Parathyroid adenoma (tissue), 2 donors: ENCODE measurements around the gene SLC9A3.

Source experiments
- H2AFZ ChIP-seq: fragments of 300-600 bp; sonication (generic); one replicate; pipeline ENCODE4 v1.7.0; 2017; ENCODE audit warnings: antibody characterized with exemption, mild to moderate bottlenecking
- H3K27ac ChIP-seq: fragments of 300-600 bp; sonication (generic); one replicate; pipeline ENCODE4 v1.7.0; 2017
- H3K27me3 ChIP-seq: fragments of 300-600 bp; sonication (generic); one replicate; pipeline ENCODE4 v1.7.0; 2017; ENCODE audit warnings: low read length; ENCODE audit not compliant: control insufficient read depth, insufficient read depth
- H3K36me3 ChIP-seq: fragments of 300-600 bp; sonication (generic); one replicate; pipeline ENCODE4 v1.7.0; 2017; ENCODE audit warnings: low read length; ENCODE audit not compliant: control insufficient read depth, insufficient read depth
- H3K4me1 ChIP-seq: fragments of 300-600 bp; sonication (generic); one replicate; pipeline ENCODE4 v1.7.0; 2017; ENCODE audit warnings: control low read depth
- H3K4me2 ChIP-seq: fragments of 300-600 bp; sonication (generic); one replicate; pipeline ENCODE4 v1.7.0; 2017; ENCODE audit warnings: low read length
- H3K4me3 ChIP-seq: fragments of 300-600 bp; sonication (generic); one replicate; pipeline ENCODE4 v1.7.0; 2017; ENCODE audit warnings: low read depth, low read length
- H3K79me2 ChIP-seq: fragments of 300-600 bp; sonication (generic); one replicate; pipeline ENCODE4 v1.7.0; 2017; ENCODE audit warnings: control low read depth
- H3K9ac ChIP-seq: fragments of 300-600 bp; sonication (generic); one replicate; pipeline ENCODE4 v1.7.0; 2017; ENCODE audit warnings: mild to moderate bottlenecking
- H3K9me3 ChIP-seq: fragments of 300-600 bp; sonication (generic); one replicate; pipeline ENCODE4 v1.7.0; 2017; ENCODE audit warnings: low read length; ENCODE audit not compliant: control insufficient read depth
- TF ChIP-seq, protein P1 (sequence below): fragments of 300-600 bp; sonication (generic); IDR thresholded peaks from one replicate; pipeline ENCODE4 v1.7.0; 2017; ENCODE audit warnings: antibody characterized with exemption, mild to moderate bottlenecking
- donor health status: primary hyperparathyroidism.

Gene SLC9A3

DNA sequence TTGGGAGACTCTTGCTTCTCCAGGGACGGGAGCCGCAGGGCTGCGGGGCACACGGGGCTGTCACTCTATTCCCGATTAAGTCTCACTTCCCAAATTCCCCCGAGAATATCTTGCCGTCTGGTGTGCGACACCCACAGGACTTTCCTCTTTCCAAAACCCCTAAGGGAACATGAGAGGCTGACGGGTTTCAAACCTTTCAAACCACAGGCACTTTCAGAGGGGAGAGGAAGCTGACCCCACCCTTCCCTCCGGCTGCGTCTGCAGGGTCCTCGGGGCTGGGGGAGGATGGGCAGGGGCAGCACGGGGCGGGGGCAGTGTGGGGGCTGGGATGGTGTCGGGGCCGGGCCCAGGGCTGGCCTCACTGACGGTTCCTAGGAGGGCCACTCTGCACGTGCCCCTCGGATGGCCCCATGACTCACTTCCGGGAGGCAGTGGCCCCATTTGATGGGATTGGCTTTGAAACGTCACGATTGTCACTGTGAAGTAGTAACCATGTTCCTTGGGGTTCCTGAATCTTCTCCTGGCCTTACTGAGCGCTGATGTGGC lies 38.2 kb downstream of the SLC9A3 start:
- Histone ChIP-seq H3K9ac (no peak overlapping the region), H3K4me3 (no peak overlapping the region)

DNA sequence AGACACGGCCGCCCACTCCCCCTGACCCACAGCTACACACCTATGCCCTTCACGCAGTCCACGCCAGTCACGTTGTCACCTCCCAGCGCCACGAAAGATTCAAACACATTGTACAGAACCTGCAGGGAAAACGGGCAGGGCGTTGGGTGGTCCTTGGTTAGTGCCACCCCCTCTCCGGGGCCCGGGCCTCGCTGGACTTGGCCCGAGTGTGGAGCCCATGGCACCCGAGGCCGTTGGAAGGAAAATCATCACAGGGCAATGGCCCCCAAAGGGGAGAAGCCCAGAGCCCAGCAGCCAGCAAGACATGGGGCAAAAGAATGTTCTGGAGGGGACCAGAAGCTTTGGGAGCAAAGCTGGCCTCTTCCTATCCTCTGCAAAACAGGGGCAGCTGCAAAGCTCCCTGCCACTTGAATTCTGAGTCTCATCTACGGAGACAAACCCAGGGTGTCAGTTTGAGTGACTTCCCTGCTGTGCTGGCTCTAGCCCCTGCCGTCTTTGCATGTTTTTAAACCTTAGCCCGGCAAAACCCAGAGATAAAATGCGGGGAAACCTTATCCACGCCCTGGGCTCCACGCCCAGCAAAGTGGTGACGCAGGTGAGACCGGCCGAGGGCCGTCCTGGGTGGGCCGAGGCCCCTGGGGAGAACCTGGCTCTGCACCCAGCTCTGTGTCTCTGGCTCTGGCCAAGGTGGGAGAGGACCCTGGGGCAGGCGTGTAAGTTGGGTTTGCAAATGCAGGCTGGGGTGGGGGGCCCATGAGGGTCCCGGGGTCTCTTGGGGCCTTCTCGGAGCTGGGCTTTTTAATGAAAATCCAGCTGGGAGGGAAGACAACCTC lies 38.9 kb downstream of the SLC9A3 start:
- Histone ChIP-seq H2AFZ (no peak overlapping the region), H3K4me3 (no peak overlapping the region), H3K4me2 (no peak overlapping the region), H3K9ac (no peak overlapping the region), H3K27ac (no peak overlapping the region), H3K27me3 (no peaks in the 10 kb centered on the region), H3K79me2 (no peaks in the 10 kb centered on the region), H3K36me3 (no peaks in the 10 kb centered on the region), H3K4me1 (no peaks in the 10 kb centered on the region), H3K9me3 (no peaks in the 10 kb centered on the region)
- TF ChIP-seq, protein P1, sequence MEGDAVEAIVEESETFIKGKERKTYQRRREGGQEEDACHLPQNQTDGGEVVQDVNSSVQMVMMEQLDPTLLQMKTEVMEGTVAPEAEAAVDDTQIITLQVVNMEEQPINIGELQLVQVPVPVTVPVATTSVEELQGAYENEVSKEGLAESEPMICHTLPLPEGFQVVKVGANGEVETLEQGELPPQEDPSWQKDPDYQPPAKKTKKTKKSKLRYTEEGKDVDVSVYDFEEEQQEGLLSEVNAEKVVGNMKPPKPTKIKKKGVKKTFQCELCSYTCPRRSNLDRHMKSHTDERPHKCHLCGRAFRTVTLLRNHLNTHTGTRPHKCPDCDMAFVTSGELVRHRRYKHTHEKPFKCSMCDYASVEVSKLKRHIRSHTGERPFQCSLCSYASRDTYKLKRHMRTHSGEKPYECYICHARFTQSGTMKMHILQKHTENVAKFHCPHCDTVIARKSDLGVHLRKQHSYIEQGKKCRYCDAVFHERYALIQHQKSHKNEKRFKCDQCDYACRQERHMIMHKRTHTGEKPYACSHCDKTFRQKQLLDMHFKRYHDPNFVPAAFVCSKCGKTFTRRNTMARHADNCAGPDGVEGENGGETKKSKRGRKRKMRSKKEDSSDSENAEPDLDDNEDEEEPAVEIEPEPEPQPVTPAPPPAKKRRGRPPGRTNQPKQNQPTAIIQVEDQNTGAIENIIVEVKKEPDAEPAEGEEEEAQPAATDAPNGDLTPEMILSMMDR: no peak

More for the DNA sequence above, 38.2 kb downstream of the SLC9A3 start:
- TF ChIP-seq, protein P1: no peak
- no peak overlapping the region for H2AFZ ChIP-seq
- H3K4me1 ChIP-seq: no peaks in the 10 kb centered on the region
- H3K79me2 ChIP-seq: no peaks in the 10 kb centered on the region
- no peaks in the 10 kb centered on the region for H3K9me3 ChIP-seq
- H3K27ac ChIP-seq: no peak overlapping the region
- H3K4me2 ChIP-seq: no peak overlapping the region
- H3K27me3 ChIP-seq: no peaks in the 10 kb centered on the region
- no peaks in the 10 kb centered on the region for H3K36me3 ChIP-seq

DNA sequence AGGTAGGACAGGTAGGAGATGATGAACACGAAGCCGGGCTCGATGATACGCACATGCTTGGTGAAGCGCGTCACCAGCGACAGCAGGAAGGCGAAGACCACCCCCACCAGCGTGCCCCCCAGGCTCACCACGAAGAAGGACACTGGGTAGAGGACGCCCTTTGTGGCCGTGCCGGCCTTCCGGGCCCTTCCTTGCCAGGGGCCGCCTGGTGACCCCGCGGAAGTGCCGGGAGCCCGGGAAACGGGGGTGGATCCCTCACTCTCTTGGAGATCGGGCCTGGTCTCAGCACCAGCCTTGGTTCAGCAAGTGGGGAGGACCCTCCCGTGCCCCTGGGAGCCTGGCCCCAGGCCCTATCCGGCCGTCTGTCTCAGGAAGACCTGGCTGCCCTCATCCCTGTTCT lies 39.7 kb downstream of the SLC9A3 start:
- H3K9ac ChIP-seq: no peak overlapping the region
- no peak overlapping the region for H3K4me2 ChIP-seq
- H3K9me3 ChIP-seq: no peaks in the 10 kb centered on the region
- H3K4me1 ChIP-seq: no peaks in the 10 kb centered on the region
- H3K4me3 ChIP-seq: no peak overlapping the region
- H3K27ac ChIP-seq: no peak overlapping the region
- no peak overlapping the region for H2AFZ ChIP-seq
- no peaks in the 10 kb centered on the region for H3K79me2 ChIP-seq
- TF ChIP-seq, protein P1: no peak
- no peaks in the 10 kb centered on the region for H3K36me3 ChIP-seq
- H3K27me3 ChIP-seq: no peaks in the 10 kb centered on the region

DNA sequence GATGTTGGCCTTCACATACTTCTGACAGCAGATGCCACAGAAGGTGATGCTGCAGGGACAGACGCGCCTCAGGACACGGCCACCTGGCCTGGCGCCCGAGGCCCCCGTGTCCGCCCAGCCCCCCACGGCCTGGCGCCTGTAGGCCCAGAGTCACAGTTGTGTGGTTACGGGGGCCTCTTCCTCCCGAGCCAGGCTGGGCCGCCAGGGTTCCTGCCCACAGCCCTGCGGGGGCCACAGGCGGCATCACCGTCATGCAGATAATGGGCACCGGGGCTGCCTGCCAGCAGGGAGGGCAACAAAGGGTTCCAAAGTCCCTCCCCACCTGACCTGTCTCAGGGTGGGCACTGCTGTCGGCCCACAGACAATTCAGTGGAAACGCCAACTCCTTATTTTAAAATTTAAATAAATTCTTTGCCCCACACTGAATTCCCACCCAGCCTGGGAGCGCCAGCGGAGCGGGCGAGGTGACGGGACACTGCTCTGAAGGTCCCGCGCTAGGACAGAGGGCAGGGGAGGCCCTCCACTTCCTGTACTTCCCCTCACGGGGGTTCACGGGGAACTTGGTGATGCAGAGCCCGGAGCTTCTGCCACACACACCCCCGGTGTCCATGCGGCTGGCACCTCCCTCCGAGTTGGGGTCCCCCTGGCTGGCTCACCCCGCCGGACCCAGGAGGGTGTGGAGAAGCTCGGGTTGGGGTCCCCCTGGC lies 40.7 kb downstream of the SLC9A3 start:
- Histone ChIP-seq H3K36me3 (no peaks in the 10 kb centered on the region), H3K4me1 (no peaks in the 10 kb centered on the region), H3K4me2 (no peak overlapping the region), H2AFZ (no peak overlapping the region), H3K27ac (no peak overlapping the region), H3K9me3 (no peaks in the 10 kb centered on the region), H3K27me3 (no peaks in the 10 kb centered on the region), H3K9ac (no peak overlapping the region), H3K4me3 (no peak overlapping the region), H3K79me2 (no peaks in the 10 kb centered on the region)
- TF ChIP-seq, protein P1: no peak
